CD4-positive, alpha-beta T cell (primary cell): ENCODE measurements around the gene LILRA2. TPM values are rescaled to one million over a fixed set of nuclear protein-coding genes. Genes with fewer than 3 reads are reported as not detected.
"Not testable (repeated sequence)": the region's sequence is repeated elsewhere in the genome, so short reads cannot be mapped to it uniquely, and the experiment has no call there.

Experiments
- ATAC-seq: fragments of 200-7000 bp; cut with Tn5 transposase; one replicate; pipeline ENCODE4 v1.10.0; 2022; ENCODE audit warnings: mild to moderate bottlenecking; ENCODE audit not compliant: poor library complexity
- CTCF ChIA-PET: fragments of 350-600 bp; sonication (Branson Sonifier 250); formaldehyde crosslinking; loops from one replicate; lab custom pipeline; 2021; ENCODE audit warnings: antibody characterized with exemption, inconsistent platforms; lab: Charles Lee
- POLR2A ChIA-PET: fragments of 350-600 bp; sonication (Branson Sonifier 250); formaldehyde crosslinking; loops from one replicate; lab custom pipeline; 2021; ENCODE audit warnings: antibody characterized with exemption, inconsistent platforms; lab: Charles Lee
- DNase-seq, 14 experiments: peaks; one replicate each; pipeline ENCODE4 v3.0.0-alpha.2; 2013 to 2020; ENCODE audit warnings: mixed read lengths in 2 of 14
- H3K27ac ChIP-seq, 2 donors: one replicate each; pipeline versions ENCODE4 v1.5.1 to v1.7.0; 2013; ENCODE audit warnings: low read length in 2 of 2, low read depth in 1 of 2, mild to moderate bottlenecking in 1 of 2
- H3K27me3 ChIP-seq, 2 experiments: 1 replicate in 1 of 2; 2 replicates in 1 of 2; pipeline versions ENCODE4 v1.6.1 to v1.7.0; 2013; ENCODE audit warnings: low read length in 2 of 2, control low read depth in 1 of 2, mild to moderate bottlenecking in 1 of 2, moderate library complexity in 1 of 2; ENCODE audit not compliant: insufficient read depth in 2 of 2, control insufficient read depth in 1 of 2
- H3K36me3 ChIP-seq: one replicate; pipeline ENCODE4 v1.6.1; 2013; ENCODE audit warnings: low read length, control low read depth; ENCODE audit not compliant: insufficient read depth
- H3K4me1 ChIP-seq: one replicate; pipeline ENCODE4 v1.6.1; 2013; ENCODE audit warnings: low read length, control low read depth; ENCODE audit not compliant: insufficient read depth
- H3K4me3 ChIP-seq: one replicate; pipeline ENCODE4 v1.5.1; 2013; ENCODE audit warnings: mild to moderate bottlenecking, low read length, moderate library complexity
- H3K9me3 ChIP-seq, 2 experiments: 1 replicate in 1 of 2; 2 replicates in 1 of 2; pipeline versions ENCODE4 v1.6.1 to v1.7.0; 2013; ENCODE audit warnings: low read length in 2 of 2, mild to moderate bottlenecking in 2 of 2, control low read depth in 1 of 2, moderate library complexity in 1 of 2; ENCODE audit not compliant: control insufficient read depth in 1 of 2, insufficient read depth in 1 of 2
- H3K27ac Mint-ChIP-seq: one replicate; pipeline ENCODE4 v1.8.0; 2020; ENCODE audit warnings: mixed read lengths
- H3K27me3 Mint-ChIP-seq: one replicate; pipeline ENCODE4 v1.8.0; 2021; ENCODE audit warnings: mixed read lengths
- H3K36me3 Mint-ChIP-seq: one replicate; pipeline ENCODE4 v1.8.0; 2021; ENCODE audit warnings: low read depth, mixed read lengths
- H3K4me1 Mint-ChIP-seq: one replicate; pipeline ENCODE4 v1.8.0; 2021; ENCODE audit warnings: low read depth, mixed read lengths
- H3K4me3 Mint-ChIP-seq: one replicate; pipeline ENCODE4 v1.8.0; 2020; ENCODE audit warnings: mild to moderate bottlenecking, mixed read lengths
- H3K9me3 Mint-ChIP-seq: one replicate; pipeline ENCODE4 v1.8.0; 2020; ENCODE audit warnings: mixed read lengths
- intact Hi-C, 2 experiments: fragments of 100-400 bp; cut with DNase I in 1 of 2; cut with micrococcal nuclease in 1 of 2; formaldehyde crosslinking; loops; one replicate each; pipeline versions ENCODE4 v1.15.1 to v1.9.0; 2023 to 2025; cut with DNase I, micrococcal nuclease
- total RNA-seq, 174 experiments: library from RNA in 2 of 174; stranded (reverse) in 2 of 174; gene quantifications; one replicate each; pipeline ENCODE4 v1.2.3 and lab custom pipeline; 2021 to 2026
- TF ChIP-seq, protein P1 (sequence below): fragments of 200-600 bp; IDR thresholded peaks from one replicate; pipeline ENCODE4 v1.8.0; 2022; ENCODE audit warnings: antibody characterized with exemption, mild to moderate bottlenecking

The LILRA2 gene
- total RNA-seq, 2 experiments from 2014 or later, result 0.78 to 0.91 TPM

GRCh38 chr19:54626757-54627156, 53.2 kb downstream of the LILRA2 start:
- no peak overlapping the region for H3K4me3 Mint-ChIP-seq
- TF ChIP-seq, protein P1, sequence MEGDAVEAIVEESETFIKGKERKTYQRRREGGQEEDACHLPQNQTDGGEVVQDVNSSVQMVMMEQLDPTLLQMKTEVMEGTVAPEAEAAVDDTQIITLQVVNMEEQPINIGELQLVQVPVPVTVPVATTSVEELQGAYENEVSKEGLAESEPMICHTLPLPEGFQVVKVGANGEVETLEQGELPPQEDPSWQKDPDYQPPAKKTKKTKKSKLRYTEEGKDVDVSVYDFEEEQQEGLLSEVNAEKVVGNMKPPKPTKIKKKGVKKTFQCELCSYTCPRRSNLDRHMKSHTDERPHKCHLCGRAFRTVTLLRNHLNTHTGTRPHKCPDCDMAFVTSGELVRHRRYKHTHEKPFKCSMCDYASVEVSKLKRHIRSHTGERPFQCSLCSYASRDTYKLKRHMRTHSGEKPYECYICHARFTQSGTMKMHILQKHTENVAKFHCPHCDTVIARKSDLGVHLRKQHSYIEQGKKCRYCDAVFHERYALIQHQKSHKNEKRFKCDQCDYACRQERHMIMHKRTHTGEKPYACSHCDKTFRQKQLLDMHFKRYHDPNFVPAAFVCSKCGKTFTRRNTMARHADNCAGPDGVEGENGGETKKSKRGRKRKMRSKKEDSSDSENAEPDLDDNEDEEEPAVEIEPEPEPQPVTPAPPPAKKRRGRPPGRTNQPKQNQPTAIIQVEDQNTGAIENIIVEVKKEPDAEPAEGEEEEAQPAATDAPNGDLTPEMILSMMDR, result no peak
- peaks cover 0 to 4% of the 10 kb centered on the region in 2 experiments for H3K9me3 ChIP-seq
- no peak overlapping the region for H3K27ac Mint-ChIP-seq
- H3K36me3 ChIP-seq, result no peaks in the 10 kb centered on the region
- H3K27me3 Mint-ChIP-seq, result peaks cover 50% of the 10 kb centered on the region
- H3K4me1 Mint-ChIP-seq, result no peaks in the 10 kb centered on the region
- ChIA-PET POLR2A (no interaction called here), CTCF (no interaction called here)
- no peaks in the 10 kb centered on the region for H3K9me3 Mint-ChIP-seq
- peaks cover 4% of the 10 kb centered on the region for H3K4me1 ChIP-seq
- peaks cover 10 to 15% of the 10 kb centered on the region in 2 experiments for H3K27me3 ChIP-seq
- no peaks in the 10 kb centered on the region for H3K36me3 Mint-ChIP-seq
- no peak overlapping the region for H3K4me3 ChIP-seq
- H3K27ac ChIP-seq, result no peak overlapping the region
- no peak for ATAC-seq
- no peak for DNase-seq
- intact Hi-C loops, result no loop called here

DNA sequence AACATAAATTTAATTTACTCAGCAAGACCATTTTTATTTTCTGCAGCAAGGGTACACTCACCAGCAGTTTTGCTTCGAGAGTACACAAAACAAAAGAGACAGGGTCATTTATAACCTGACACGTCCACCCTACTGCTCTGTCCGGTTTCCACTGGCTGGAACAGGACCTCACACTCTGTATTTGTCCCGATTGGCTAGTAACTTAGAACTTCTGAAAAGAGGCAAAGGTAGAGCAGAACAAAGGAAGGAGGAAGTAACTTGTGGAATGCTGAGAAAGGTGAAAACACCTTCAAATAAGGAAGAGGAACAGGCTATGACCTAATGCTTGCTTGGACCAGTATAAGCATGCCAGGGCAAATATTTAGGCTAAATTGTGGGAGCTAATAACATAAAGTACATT, 54.3 kb downstream of the LILRA2 start:
- H3K36me3 ChIP-seq, H3K9me3 ChIP-seq, POLR2A ChIA-PET, CTCF ChIA-PET, H3K27ac Mint-ChIP-seq, intact Hi-C loops, H3K4me1 ChIP-seq, H3K36me3 Mint-ChIP-seq, DNase-seq, H3K4me3 Mint-ChIP-seq, ATAC-seq, H3K27ac ChIP-seq, H3K4me1 Mint-ChIP-seq, H3K9me3 Mint-ChIP-seq, H3K4me3 ChIP-seq: not testable (repeated sequence)
- peaks cover 57% of the 10 kb centered on the region for H3K27me3 Mint-ChIP-seq
- H3K27me3 ChIP-seq, result peaks cover 12 to 15% of the 10 kb centered on the region in 2 experiments

DNA sequence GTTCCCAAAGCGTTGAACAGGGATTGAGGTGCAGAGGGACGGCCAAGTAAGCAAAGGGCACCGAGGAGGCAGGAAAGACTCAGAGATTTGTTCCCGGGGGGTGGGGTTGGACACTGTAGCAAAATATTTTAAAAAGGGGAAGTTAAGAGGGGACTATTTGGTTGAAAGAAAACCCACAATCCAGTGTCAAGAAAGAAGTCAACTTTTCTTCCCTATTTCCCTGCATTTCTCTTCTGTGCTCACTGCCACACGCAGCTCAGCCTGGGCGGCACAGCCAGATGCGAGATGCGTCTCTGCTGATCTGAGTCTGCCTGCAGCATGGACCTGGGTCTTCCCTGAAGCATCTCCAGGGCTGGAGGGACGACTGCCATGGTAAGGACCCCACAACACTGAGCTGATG, 56.7 kb downstream of the LILRA2 start, which contains the start of gene LILRB1:
TSS of gene LILRB1 (plus strand) at position 223 of the 400 bp plus-strand sequence. CDS start 590 bp downstream, outside the sequence.
- ATAC-seq, H3K9me3 ChIP-seq, H3K36me3 ChIP-seq, H3K4me1 Mint-ChIP-seq, H3K4me1 ChIP-seq, H3K36me3 Mint-ChIP-seq, H3K27ac Mint-ChIP-seq, POLR2A ChIA-PET, H3K27ac ChIP-seq, H3K9me3 Mint-ChIP-seq, CTCF ChIA-PET, H3K4me3 Mint-ChIP-seq: not testable (repeated sequence)
- peak in 1 of 14 experiments; percentile 29 for DNase-seq
- Histone ChIP-seq H3K27me3 (peaks cover 12 to 15% of the 10 kb centered on the region in 2 experiments), H3K4me3 (peak within 1 kb of the TSS; percentile 13)
- intact Hi-C loops, result loop anchor here in 1 of 2 experiments (5.0 kb wide), 1 partner anchor 333 kb away; no protein-coding TSS in a partner anchor
- peaks cover 57% of the 10 kb centered on the region for H3K27me3 Mint-ChIP-seq

GRCh38 chr19:54630782-54631181, 57.2 kb downstream of the LILRA2 start:
- no peaks in the 10 kb centered on the region for H3K9me3 Mint-ChIP-seq
- peaks cover 55% of the 10 kb centered on the region for H3K27me3 Mint-ChIP-seq
- H3K36me3 Mint-ChIP-seq, result no peaks in the 10 kb centered on the region
- ATAC-seq, result no peak
- Histone ChIP-seq H3K9me3 (peaks cover 0 to 6% of the 10 kb centered on the region in 2 experiments), H3K27me3 (peaks cover 12 to 15% of the 10 kb centered on the region in 2 experiments), H3K4me3 (peak overlapping the region; percentile 13), H3K36me3 (no peaks in the 10 kb centered on the region), H3K4me1 (no peaks in the 10 kb centered on the region), H3K27ac (no peak overlapping the region)
- H3K4me1 Mint-ChIP-seq, result no peaks in the 10 kb centered on the region
- H3K27ac Mint-ChIP-seq, result no peak overlapping the region
- TF ChIP-seq, protein P1, result no peak
- H3K4me3 Mint-ChIP-seq, result no peak overlapping the region
- no peak for DNase-seq
- intact Hi-C loops, result loop anchor here in 1 of 2 experiments (5.0 kb wide), 1 partner anchor 333 kb away; no protein-coding TSS in a partner anchor
- ChIA-PET CTCF (no interaction called here), POLR2A (no interaction called here)

GRCh38 chr19:54631489-54632337, 58.1 kb downstream of the LILRA2 start:
- H3K4me1 ChIP-seq, H3K36me3 Mint-ChIP-seq, ATAC-seq, H3K4me3 Mint-ChIP-seq, H3K4me1 Mint-ChIP-seq, H3K36me3 ChIP-seq, POLR2A ChIA-PET, H3K9me3 ChIP-seq, H3K27ac ChIP-seq, H3K9me3 Mint-ChIP-seq, H3K27ac Mint-ChIP-seq, H3K4me3 ChIP-seq, CTCF ChIA-PET, DNase-seq: not testable (repeated sequence)
- intact Hi-C loops, result loop anchor here in 1 of 2 experiments (5.0 kb wide), 1 partner anchor 334 kb away; no protein-coding TSS in a partner anchor
- H3K27me3 ChIP-seq, result peaks cover 10 to 15% of the 10 kb centered on the region in 2 experiments
- peaks cover 46% of the 10 kb centered on the region for H3K27me3 Mint-ChIP-seq
